Measurements from ENCODE around the gene GDA.

The GDA gene

GRCh38 chr9:72156586-72156985, 7.3 kb downstream of the GDA start:
- Histone ChIP-seq H3K4me3 (no peak overlapping the region), H3K4me1 (no peaks in the 10 kb centered on the region), H3K9me3 (no peaks in the 10 kb centered on the region), H3K36me3 (no peaks in the 10 kb centered on the region), H3K27me3 (no peaks in the 10 kb centered on the region), H3K27ac (no peak overlapping the region)
- DNase-seq, result no peak
- TF ChIP-seq CTCF (IDR thresholded peaks at IDR 0.05), result no peak
- intact Hi-C loops (cut with DNase I; ENCODE audit: low total_unique reads), result no loop called here

- no peaks in the 10 kb centered on the region for H3K27me3 ChIP-seq
- intact Hi-C loops (cut with DNase I; ENCODE audit: low total_unique reads), result no loop called here
- DNase-seq, result no peak
- H3K4me1 ChIP-seq, result no peaks in the 10 kb centered on the region
- no peaks in the 10 kb centered on the region for H3K36me3 ChIP-seq
- no peak for TF ChIP-seq CTCF (IDR thresholded peaks at IDR 0.05)
- no peak overlapping the region for H3K27ac ChIP-seq
- H3K9me3 ChIP-seq, result no peaks in the 10 kb centered on the region
- no peak overlapping the region for H3K4me3 ChIP-seq
Measured at GRCh38 chr9:72158680-72159079, 9.4 kb downstream of the GDA start.

- DNase-seq, result no peak
- H3K9me3 ChIP-seq, result no peaks in the 10 kb centered on the region
- no peak overlapping the region for H3K27ac ChIP-seq
- intact Hi-C loops (cut with DNase I; ENCODE audit: low total_unique reads), result no loop called here
- no peak for TF ChIP-seq CTCF (IDR thresholded peaks at IDR 0.05)
- H3K27me3 ChIP-seq, result no peaks in the 10 kb centered on the region
- H3K4me3 ChIP-seq, result no peak overlapping the region
- H3K4me1 ChIP-seq, result no peaks in the 10 kb centered on the region
- H3K36me3 ChIP-seq, result no peaks in the 10 kb centered on the region
Measured at GRCh38 chr9:72160446-72161123, 11.3 kb downstream of the GDA start.

GRCh38 chr9:72165326-72165725, 16.1 kb downstream of the GDA start:
- Histone ChIP-seq H3K36me3 (no peaks in the 10 kb centered on the region), H3K9me3 (no peaks in the 10 kb centered on the region), H3K27ac (no peak overlapping the region), H3K4me3 (no peak overlapping the region), H3K4me1 (no peaks in the 10 kb centered on the region), H3K27me3 (no peaks in the 10 kb centered on the region)
- no peak for DNase-seq
- intact Hi-C loops (cut with DNase I; ENCODE audit: low total_unique reads), result no loop called here
- no peak for TF ChIP-seq CTCF (IDR thresholded peaks at IDR 0.05)

- intact Hi-C loops (cut with DNase I; ENCODE audit: low total_unique reads), result no loop called here
- no peak for DNase-seq
- no peaks in the 10 kb centered on the region for H3K36me3 ChIP-seq
- H3K4me3 ChIP-seq, result no peak overlapping the region
- no peaks in the 10 kb centered on the region for H3K27me3 ChIP-seq
- no peak overlapping the region for H3K27ac ChIP-seq
- no peaks in the 10 kb centered on the region for H3K4me1 ChIP-seq
- TF ChIP-seq CTCF (IDR thresholded peaks at IDR 0.05), result no peak
- H3K9me3 ChIP-seq, result no peaks in the 10 kb centered on the region
Measured at GRCh38 chr9:72165821-72166547, 16.7 kb downstream of the GDA start.
